Measurements from ENCODE around the gene ZDBF2.

DNA sequence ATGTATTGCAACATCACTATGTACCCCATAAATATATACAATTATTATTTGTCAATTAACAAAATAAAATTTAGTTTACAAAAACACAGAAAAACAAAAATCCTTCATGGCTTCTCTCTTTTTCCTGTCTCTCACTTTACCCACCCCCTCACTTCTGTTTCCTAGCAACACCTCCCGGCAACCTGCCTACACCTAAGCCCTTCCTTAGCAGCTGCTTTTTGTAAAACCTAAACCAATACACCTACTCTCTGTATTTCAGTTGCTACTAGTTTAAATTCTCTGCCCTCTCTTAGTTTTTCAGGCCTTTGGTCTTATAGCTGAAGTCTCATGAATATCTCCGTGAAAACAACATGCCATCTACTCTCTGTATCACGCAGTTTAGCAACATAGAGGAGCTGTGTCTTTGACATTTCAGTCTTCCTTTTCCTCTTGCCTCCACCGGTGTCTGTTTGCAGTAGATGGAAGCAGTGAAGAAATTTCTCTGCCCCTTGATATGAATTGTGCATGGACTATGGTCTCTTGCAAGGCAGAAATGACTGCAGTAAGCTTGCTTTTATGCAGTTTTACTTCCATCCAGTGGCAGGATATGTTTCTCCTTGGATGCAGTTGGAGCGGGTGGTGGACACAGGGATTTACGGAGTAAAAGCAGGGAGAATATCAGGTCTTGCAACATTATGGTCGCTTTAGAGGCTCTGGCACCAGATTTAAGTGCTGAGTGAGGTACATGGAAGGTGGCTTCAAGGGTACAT, 42.0 kb upstream of the ZDBF2 start:
- TF ChIP-seq EZH2 (IDR thresholded peaks at IDR 0.05; ENCODE audit: borderline replicate concordance, low read length), result no peak
- TF ChIP-seq, protein P1, sequence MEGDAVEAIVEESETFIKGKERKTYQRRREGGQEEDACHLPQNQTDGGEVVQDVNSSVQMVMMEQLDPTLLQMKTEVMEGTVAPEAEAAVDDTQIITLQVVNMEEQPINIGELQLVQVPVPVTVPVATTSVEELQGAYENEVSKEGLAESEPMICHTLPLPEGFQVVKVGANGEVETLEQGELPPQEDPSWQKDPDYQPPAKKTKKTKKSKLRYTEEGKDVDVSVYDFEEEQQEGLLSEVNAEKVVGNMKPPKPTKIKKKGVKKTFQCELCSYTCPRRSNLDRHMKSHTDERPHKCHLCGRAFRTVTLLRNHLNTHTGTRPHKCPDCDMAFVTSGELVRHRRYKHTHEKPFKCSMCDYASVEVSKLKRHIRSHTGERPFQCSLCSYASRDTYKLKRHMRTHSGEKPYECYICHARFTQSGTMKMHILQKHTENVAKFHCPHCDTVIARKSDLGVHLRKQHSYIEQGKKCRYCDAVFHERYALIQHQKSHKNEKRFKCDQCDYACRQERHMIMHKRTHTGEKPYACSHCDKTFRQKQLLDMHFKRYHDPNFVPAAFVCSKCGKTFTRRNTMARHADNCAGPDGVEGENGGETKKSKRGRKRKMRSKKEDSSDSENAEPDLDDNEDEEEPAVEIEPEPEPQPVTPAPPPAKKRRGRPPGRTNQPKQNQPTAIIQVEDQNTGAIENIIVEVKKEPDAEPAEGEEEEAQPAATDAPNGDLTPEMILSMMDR (conservative IDR thresholded peaks at IDR 0.05 in 1 of 2, IDR thresholded peaks at IDR 0.05 in 1 of 2; ENCODE audit: extremely low read depth in 1 of 2, insufficient read depth in 1 of 2, low read depth in 1 of 2, low read length in 2 of 2), result peak in 1 of 2 donors; percentile 16

Data from mammary epithelial cell (primary cell).